KMS-11 (cell line): Measurements from ENCODE around the gene MINPP1.
"Not testable (repeated sequence)": the region's sequence is repeated elsewhere in the genome, so short reads cannot be mapped to it uniquely, and the experiment has no call there.

Source experiments
- H2AFZ ChIP-seq: fragments of 200-600 bp; sonication (generic); 2 replicates; pipeline ENCODE4 v1.6.1; 2016; ENCODE audit warnings: antibody characterized with exemption, mixed run types, low read depth
- H3K27ac ChIP-seq: fragments of 200-600 bp; sonication (generic); 2 replicates; pipeline ENCODE4 v1.6.1; 2016; ENCODE audit warnings: mild to moderate bottlenecking, mixed run types
- H3K27me3 ChIP-seq: fragments of 200-600 bp; sonication (generic); 2 replicates; pipeline ENCODE4 v1.6.1; 2017; ENCODE audit warnings: mild to moderate bottlenecking, low read depth, mixed run types, moderate library complexity; ENCODE audit not compliant: insufficient read depth
- H3K36me3 ChIP-seq: fragments of 200-600 bp; sonication (generic); 2 replicates; pipeline ENCODE4 v1.6.1; 2017; ENCODE audit warnings: mild to moderate bottlenecking, mixed run types; ENCODE audit not compliant: insufficient read depth
- H3K4me1 ChIP-seq: fragments of 200-600 bp; sonication (generic); 2 replicates; pipeline ENCODE4 v1.6.1; 2016; ENCODE audit warnings: mild to moderate bottlenecking, low read depth, mixed run types; ENCODE audit not compliant: poor library complexity, severe bottlenecking
- H3K4me2 ChIP-seq: fragments of 200-600 bp; sonication (generic); 2 replicates; pipeline ENCODE4 v1.7.0; 2016; ENCODE audit warnings: mild to moderate bottlenecking, mixed run types
- H3K4me3 ChIP-seq: fragments of 200-600 bp; sonication (generic); IDR thresholded peaks from 2 replicates; pipeline ENCODE4 v1.6.1; 2017; ENCODE audit warnings: low read depth, low read length, mixed read lengths; ENCODE audit not compliant: insufficient read depth
- H3K79me2 ChIP-seq: fragments of 200-600 bp; sonication (generic); 2 replicates; pipeline ENCODE4 v1.6.1; 2016; ENCODE audit warnings: low read depth, mixed run types; ENCODE audit not compliant: insufficient read depth
- H3K9ac ChIP-seq: fragments of 200-600 bp; sonication (generic); 2 replicates; pipeline ENCODE4 v1.6.1; 2016; ENCODE audit warnings: mild to moderate bottlenecking, mixed run types
- H4K20me1 ChIP-seq: fragments of 200-600 bp; sonication (generic); 2 replicates; pipeline ENCODE4 v1.6.1; 2016; ENCODE audit warnings: mild to moderate bottlenecking, mixed run types; ENCODE audit not compliant: insufficient read depth
- CTCF ChIP-seq: fragments of 200-600 bp; sonication (generic); conservative IDR thresholded peaks from 2 replicates; pipeline ENCODE4 v1.6.1; 2017; ENCODE audit warnings: low read depth, mild to moderate bottlenecking, antibody characterized with exemption, low read length, moderate library complexity, mixed read lengths

MINPP1 gene

DNA sequence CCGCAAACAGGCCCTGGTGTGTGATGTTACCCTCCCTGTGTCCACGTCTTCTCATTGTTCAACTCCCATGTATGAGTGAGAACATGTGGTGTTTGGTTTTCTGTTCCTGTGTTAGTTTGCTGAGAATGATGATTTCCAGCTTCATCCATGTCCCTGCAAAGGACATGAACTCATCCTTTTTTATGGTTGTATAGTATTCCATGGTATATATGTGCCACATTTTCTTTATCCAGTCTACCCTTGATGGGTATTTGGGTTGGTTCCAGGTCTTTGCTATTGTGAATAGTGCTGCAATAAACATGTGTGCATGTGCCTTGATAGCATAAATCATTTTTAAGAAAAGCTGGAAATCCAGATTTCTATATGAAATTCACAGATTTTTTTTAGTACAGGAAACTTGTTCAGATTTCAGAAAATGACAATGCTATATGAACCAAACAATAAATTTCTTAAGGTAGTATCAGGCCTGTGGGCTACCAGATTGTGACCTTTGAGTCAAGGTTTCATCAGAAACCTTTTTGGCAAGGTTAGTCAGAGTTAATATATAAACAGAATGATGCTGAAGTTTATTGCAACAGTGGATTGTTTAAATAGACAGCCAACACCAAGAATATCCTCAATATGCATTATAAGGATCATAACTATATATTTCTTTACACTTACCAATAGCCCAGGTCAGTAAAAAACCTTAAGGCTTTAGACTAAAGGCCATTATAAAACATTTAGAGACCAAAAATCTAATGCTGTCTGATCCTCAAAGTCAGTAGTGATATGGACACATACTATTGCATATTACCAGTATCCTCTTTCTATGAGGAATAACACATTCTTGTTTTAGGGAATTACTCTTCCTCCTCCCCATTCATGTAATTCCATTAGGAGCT is 86.3 kb downstream of the MINPP1 start:
- Histone ChIP-seq H4K20me1 (no peaks in the 10 kb centered on the region), H3K4me2 (no peak overlapping the region), H3K36me3 (no peaks in the 10 kb centered on the region), H3K4me3 (no peak overlapping the region), H3K4me1 (no peaks in the 10 kb centered on the region), H3K79me2 (no peaks in the 10 kb centered on the region), H3K27me3 (no peaks in the 10 kb centered on the region), H3K9ac (no peak overlapping the region), H2AFZ (no peak overlapping the region), H3K27ac (no peak overlapping the region)
- TF ChIP-seq CTCF = no peak

DNA sequence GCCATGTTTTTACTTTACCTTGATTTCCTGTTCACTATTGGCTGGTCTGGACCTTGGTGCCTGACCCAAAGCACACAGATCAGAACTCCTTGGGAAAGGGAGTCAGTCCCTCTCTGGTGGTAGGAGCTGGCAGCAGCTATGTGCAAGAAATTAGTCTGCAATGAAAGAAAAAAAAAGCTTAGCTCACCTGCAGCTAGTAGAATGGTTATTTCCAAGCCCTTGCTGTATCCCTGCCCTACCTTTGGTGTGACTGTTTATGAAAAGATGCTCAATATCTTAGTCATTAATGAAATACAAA is 86.8 kb downstream of the MINPP1 start:
- Histone ChIP-seq H3K4me3 (no peak overlapping the region), H3K27ac (no peak overlapping the region), H3K79me2 (no peaks in the 10 kb centered on the region), H3K36me3 (no peaks in the 10 kb centered on the region), H4K20me1 (no peaks in the 10 kb centered on the region), H3K4me1 (no peaks in the 10 kb centered on the region), H2AFZ (no peak overlapping the region), H3K27me3 (no peaks in the 10 kb centered on the region), H3K9ac (no peak overlapping the region), H3K4me2 (no peak overlapping the region)
- no peak for TF ChIP-seq CTCF

- H3K27ac ChIP-seq, H3K9ac ChIP-seq, H3K79me2 ChIP-seq, H4K20me1 ChIP-seq, H3K27me3 ChIP-seq, H2AFZ ChIP-seq, H3K4me1 ChIP-seq, H3K4me3 ChIP-seq, H3K4me2 ChIP-seq, H3K36me3 ChIP-seq: not testable (repeated sequence)
Measured at GRCh38 chr10:87592920-87593319, 88.2 kb downstream of the MINPP1 start.

- Histone ChIP-seq H3K9ac (no peak overlapping the region), H3K27ac (no peak overlapping the region), H3K4me2 (no peak overlapping the region), H3K4me3 (no peak overlapping the region), H3K4me1 (no peaks in the 10 kb centered on the region), H3K36me3 (no peaks in the 10 kb centered on the region), H3K27me3 (no peaks in the 10 kb centered on the region), H3K79me2 (no peaks in the 10 kb centered on the region), H4K20me1 (no peaks in the 10 kb centered on the region), H2AFZ (no peak overlapping the region)
- no peak for TF ChIP-seq CTCF
Measured at GRCh38 chr10:87593702-87594101, 89.0 kb downstream of the MINPP1 start.

DNA sequence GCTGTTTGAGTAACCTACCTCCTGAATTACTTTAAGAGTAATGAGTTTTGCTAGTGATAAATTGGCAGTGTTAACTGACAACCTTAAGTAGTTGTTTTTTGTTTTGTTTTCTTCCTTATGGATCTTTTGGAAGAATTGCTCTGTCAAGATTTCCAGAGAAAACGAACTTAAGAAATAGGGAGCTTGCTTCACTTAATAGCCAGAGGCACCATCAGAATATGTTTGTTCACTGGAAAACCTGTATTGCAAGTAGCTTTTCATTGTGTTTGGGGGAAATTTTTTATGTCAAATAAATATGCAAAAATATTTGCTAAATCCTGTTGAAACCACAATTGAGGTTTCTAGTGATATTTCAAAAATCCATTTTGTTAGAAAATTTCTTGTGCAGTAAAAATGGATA is 89.5 kb downstream of the MINPP1 start:
- no peaks in the 10 kb centered on the region for H3K4me1 ChIP-seq
- H2AFZ ChIP-seq = no peak overlapping the region
- no peak overlapping the region for H3K27ac ChIP-seq
- H3K9ac ChIP-seq = no peak overlapping the region
- no peaks in the 10 kb centered on the region for H3K36me3 ChIP-seq
- H3K4me2 ChIP-seq = no peak overlapping the region
- no peak for TF ChIP-seq CTCF
- H3K79me2 ChIP-seq = no peaks in the 10 kb centered on the region
- no peak overlapping the region for H3K4me3 ChIP-seq
- H4K20me1 ChIP-seq = no peaks in the 10 kb centered on the region
- no peaks in the 10 kb centered on the region for H3K27me3 ChIP-seq
